ENCODE results near the gene TMC1. TPM values are rescaled to one million over a fixed set of nuclear protein-coding genes. Genes with fewer than 3 reads are reported as not detected.

TMC1 gene
- total RNA-seq, 2 donors from 2014 or later = 0.29 to 0.42 TPM

- H3K27ac ChIP-seq = no peak overlapping the region
- H3K9me3 ChIP-seq = no peaks in the 10 kb centered on the region
- H3K4me3 ChIP-seq = no peak overlapping the region
- no peak for TF ChIP-seq CTCF (IDR thresholded peaks at IDR 0.05)
- intact Hi-C loops (cut with DNase I) = no loop called here
- no peaks in the 10 kb centered on the region for H3K4me1 ChIP-seq
- H3K9ac ChIP-seq (ENCODE audit: low read depth in 2 of 2, low read length in 2 of 2) = no peak overlapping the region
- DNase-seq = no peak
- no peaks in the 10 kb centered on the region for H3K36me3 ChIP-seq
- no peaks in the 10 kb centered on the region for H3K27me3 ChIP-seq
Measured at GRCh38 chr9:72733895-72734294, 212.5 kb downstream of the TMC1 start.

- H3K9me3 ChIP-seq = no peaks in the 10 kb centered on the region
- intact Hi-C loops (cut with DNase I) = no loop called here
- no peak for TF ChIP-seq CTCF (IDR thresholded peaks at IDR 0.05)
- no peaks in the 10 kb centered on the region for H3K27me3 ChIP-seq
- no peaks in the 10 kb centered on the region for H3K4me1 ChIP-seq
- H3K4me3 ChIP-seq = no peak overlapping the region
- H3K9ac ChIP-seq (ENCODE audit: low read depth in 2 of 2, low read length in 2 of 2) = no peak overlapping the region
- H3K36me3 ChIP-seq = no peaks in the 10 kb centered on the region
- DNase-seq = no peak
- H3K27ac ChIP-seq = no peak overlapping the region
Measured at GRCh38 chr9:72734631-72735030, 213.2 kb downstream of the TMC1 start.

- Histone ChIP-seq H3K4me3 (no peak overlapping the region), H3K36me3 (no peaks in the 10 kb centered on the region), H3K9me3 (no peaks in the 10 kb centered on the region), H3K9ac (ENCODE audit: low read depth in 2 of 2, low read length in 2 of 2) (no peak overlapping the region), H3K27ac (no peak overlapping the region), H3K27me3 (no peaks in the 10 kb centered on the region), H3K4me1 (no peaks in the 10 kb centered on the region)
- no peak for TF ChIP-seq CTCF (IDR thresholded peaks at IDR 0.05)
- DNase-seq = no peak
- intact Hi-C loops (cut with DNase I) = no loop called here
Measured at GRCh38 chr9:72743836-72744235, 222.4 kb downstream of the TMC1 start.

- Histone ChIP-seq H3K27me3 (no peaks in the 10 kb centered on the region), H3K36me3 (no peaks in the 10 kb centered on the region), H3K9me3 (no peaks in the 10 kb centered on the region), H3K27ac (no peak overlapping the region), H3K4me1 (no peaks in the 10 kb centered on the region), H3K4me3 (no peak overlapping the region), H3K9ac (ENCODE audit: low read depth in 2 of 2, low read length in 2 of 2) (no peak overlapping the region)
- peak; percentile 20 for DNase-seq
- no peak for TF ChIP-seq CTCF (IDR thresholded peaks at IDR 0.05)
- intact Hi-C loops (cut with DNase I) = no loop called here
Measured at GRCh38 chr9:72749276-72749675, 227.9 kb downstream of the TMC1 start.

- no peaks in the 10 kb centered on the region for H3K36me3 ChIP-seq
- no peaks in the 10 kb centered on the region for H3K9me3 ChIP-seq
- no peak overlapping the region for H3K4me3 ChIP-seq
- intact Hi-C loops (cut with DNase I) = loop anchor here (5.0 kb wide), 1 partner anchor 469 kb away; no protein-coding TSS in a partner anchor
- DNase-seq = no peak
- no peak for TF ChIP-seq CTCF (IDR thresholded peaks at IDR 0.05)
- no peaks in the 10 kb centered on the region for H3K4me1 ChIP-seq
- H3K9ac ChIP-seq (ENCODE audit: low read depth in 2 of 2, low read length in 2 of 2) = no peak overlapping the region
- H3K27me3 ChIP-seq = no peaks in the 10 kb centered on the region
- no peak overlapping the region for H3K27ac ChIP-seq
Measured at GRCh38 chr9:72751541-72751940, 230.1 kb downstream of the TMC1 start.
